ENCODE measurements around the gene BSCL2.
"Not testable (repeated sequence)": the region's sequence is repeated elsewhere in the genome, so short reads cannot be mapped to it uniquely, and the experiment has no call there.

BSCL2 gene

GRCh38 chr11:62654297-62654696, 52.9 kb downstream of the BSCL2 start:
- DNase-seq (ENCODE audit: low read depth) = no peak

GRCh38 chr11:62652161-62653006, 54.8 kb downstream of the BSCL2 start:
- no peak for DNase-seq (ENCODE audit: low read depth)

- DNase-seq (ENCODE audit: low read depth) = not testable (repeated sequence)
Measured at GRCh38 chr11:62650283-62650682, 56.9 kb downstream of the BSCL2 start.

- no peak for DNase-seq (ENCODE audit: low read depth)
Measured at GRCh38 chr11:62649486-62649885, 57.7 kb downstream of the BSCL2 start.

GRCh38 chr11:62648967-62649364, 58.3 kb downstream of the BSCL2 start:
- DNase-seq (ENCODE audit: low read depth) = no peak

GRCh38 chr11:62648185-62648966, 58.8 kb downstream of the BSCL2 start:
- DNase-seq (ENCODE audit: low read depth) = no peak

- no peak for DNase-seq (ENCODE audit: low read depth)
Measured at GRCh38 chr11:62647609-62648005, 59.6 kb downstream of the BSCL2 start.

GRCh38 chr11:62646825-62647608, 60.2 kb downstream of the BSCL2 start:
- no peak for DNase-seq (ENCODE audit: low read depth)

- DNase-seq (ENCODE audit: low read depth) = peak; percentile 97
Measured at GRCh38 chr11:62645946-62646824, 61.0 kb downstream of the BSCL2 start, which contains the start of gene GANAB. Gene GANAB (minus strand): TSS chr11:62646613. CDS start chr11:62646599, 14 bp downstream.

- DNase-seq (ENCODE audit: low read depth) = no peak
Measured at GRCh38 chr11:62645671-62645945, 61.6 kb downstream of the BSCL2 start.

- DNase-seq (ENCODE audit: low read depth) = no peak
Measured at GRCh38 chr11:62644220-62644619, 63.0 kb downstream of the BSCL2 start.

All from activated T-helper 1 cell treated with Interleukin-2 at 50 U/mL for 16 hours (primary cell).